ENCODE measurements around the gene ZBTB49.

Gene ZBTB49

GRCh38 chr4:4289055-4289454 lies 996 bp upstream of the ZBTB49 start:
- no peak for TF ChIP-seq CTCF (IDR thresholded peaks at IDR 0.05)

GRCh38 chr4:4289597-4289940 lies 482 bp upstream of the ZBTB49 start:
- TF ChIP-seq CTCF (IDR thresholded peaks at IDR 0.05): no peak

- no peak for TF ChIP-seq CTCF (IDR thresholded peaks at IDR 0.05)
Measured at GRCh38 chr4:4293279-4293678, 3.2 kb downstream of the ZBTB49 start.

GRCh38 chr4:4296283-4296846 lies 6.3 kb downstream of the ZBTB49 start:
- no peak for TF ChIP-seq CTCF (IDR thresholded peaks at IDR 0.05)

GRCh38 chr4:4299006-4299405 lies 9.0 kb downstream of the ZBTB49 start:
- TF ChIP-seq CTCF (IDR thresholded peaks at IDR 0.05): no peak

GRCh38 chr4:4302001-4302400 lies 11.9 kb downstream of the ZBTB49 start:
- TF ChIP-seq CTCF (IDR thresholded peaks at IDR 0.05): no peak

- no peak for TF ChIP-seq CTCF (IDR thresholded peaks at IDR 0.05)
Measured at GRCh38 chr4:4302416-4302815, 12.4 kb downstream of the ZBTB49 start.

GRCh38 chr4:4306920-4307319 lies 16.9 kb downstream of the ZBTB49 start:
- no peak for TF ChIP-seq CTCF (IDR thresholded peaks at IDR 0.05)
